Mucosa of rectum (tissue), 2 donors: ENCODE data around the gene LIX1.
"Not testable (repeated sequence)": the region's sequence is repeated elsewhere in the genome, so short reads cannot be mapped to it uniquely, and the experiment has no call there.

Experiments used
- H3K27ac ChIP-seq, 2 donors: one replicate each; pipeline ENCODE4 v1.7.0; 2013; ENCODE audit warnings: inconsistent platforms in 2 of 2, low read depth in 2 of 2, low read length in 2 of 2
- H3K27me3 ChIP-seq, 2 donors: one replicate each; pipeline ENCODE4 v1.7.0; 2013; ENCODE audit warnings: low read length in 2 of 2; ENCODE audit not compliant: control insufficient read depth in 2 of 2, insufficient read depth in 2 of 2
- H3K36me3 ChIP-seq, 2 donors: one replicate each; pipeline ENCODE4 v1.7.0; 2013; ENCODE audit warnings: low read length in 2 of 2; ENCODE audit not compliant: control insufficient read depth in 2 of 2, insufficient read depth in 2 of 2
- H3K4me1 ChIP-seq, 2 donors: one replicate each; pipeline ENCODE4 v1.7.0; 2013; ENCODE audit warnings: low read length in 2 of 2, mild to moderate bottlenecking in 1 of 2; ENCODE audit not compliant: control insufficient read depth in 2 of 2, insufficient read depth in 2 of 2
- H3K4me3 ChIP-seq, 2 donors: one replicate each; pipeline ENCODE4 v1.7.0; 2013; ENCODE audit warnings: low read length in 2 of 2
- H3K9ac ChIP-seq, 2 donors: one replicate each; pipeline ENCODE4 v1.7.0; 2013; ENCODE audit warnings: low read length in 2 of 2, low read depth in 1 of 2, mild to moderate bottlenecking in 1 of 2
- H3K9me3 ChIP-seq, 2 donors: one replicate each; pipeline ENCODE4 v1.7.0; 2013; ENCODE audit warnings: low read length in 2 of 2; ENCODE audit not compliant: control insufficient read depth in 2 of 2
- donor health status: healthy.
- donor health status: Normal muscosa, but diverticular disease.

LIX1 gene

DNA sequence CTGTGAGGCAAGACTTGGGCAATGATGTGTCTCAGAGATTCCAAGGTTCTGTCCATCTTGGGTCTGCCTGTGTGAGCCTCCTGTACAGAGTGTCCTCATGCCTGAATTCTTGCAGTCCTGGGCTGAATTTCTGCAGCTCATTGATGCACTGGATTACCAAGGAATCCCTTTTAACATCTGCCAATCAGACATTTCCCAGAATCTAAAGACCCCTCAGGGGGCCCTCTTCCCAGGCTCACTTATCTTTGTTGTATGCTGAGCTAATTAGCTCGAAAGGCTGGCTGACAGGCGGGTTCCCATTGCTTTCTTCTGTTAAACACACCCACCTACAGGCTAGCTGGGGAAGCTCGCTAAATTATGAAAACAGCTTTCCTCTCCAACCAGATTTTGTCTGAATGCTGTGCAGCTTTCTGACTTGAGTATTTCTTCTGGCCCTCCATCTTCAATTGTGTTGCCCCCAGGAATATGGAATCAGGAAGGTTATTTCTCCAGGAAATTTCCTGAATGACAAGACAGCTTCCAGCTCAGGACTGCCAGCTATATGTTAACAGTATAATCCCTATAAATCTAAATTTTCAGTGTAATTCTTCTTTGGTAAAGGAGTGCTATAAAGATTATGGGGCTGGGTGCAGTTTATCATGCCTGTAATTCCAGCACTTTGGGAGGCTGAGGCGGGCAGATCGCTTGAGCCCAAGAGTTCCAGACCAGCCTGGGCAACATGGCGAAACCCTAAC is at the start of gene LIX1:
LIX1 (minus strand) TSS at position 91 of the 734 bp plus-strand sequence; CDS start at position 56, 35 bp downstream.
- Histone ChIP-seq H3K36me3 (no peaks in the 10 kb centered on the region), H3K9ac (no peak within 1 kb of the TSS), H3K27ac (no peak within 1 kb of the TSS), H3K9me3 (no peaks in the 10 kb centered on the region), H3K27me3 (no peaks in the 10 kb centered on the region), H3K4me1 (no peaks in the 10 kb centered on the region), H3K4me3 (no peak within 1 kb of the TSS)

GRCh38 chr5:97191893-97192292 is 49.5 kb upstream of the LIX1 start:
- H3K4me3 ChIP-seq, result no peak overlapping the region
- no peaks in the 10 kb centered on the region for H3K4me1 ChIP-seq
- H3K27ac ChIP-seq, result no peak overlapping the region
- H3K9ac ChIP-seq, result no peak overlapping the region
- H3K9me3 ChIP-seq, result peaks cover 0 to 2% of the 10 kb centered on the region in 2 donors
- no peaks in the 10 kb centered on the region for H3K27me3 ChIP-seq
- no peaks in the 10 kb centered on the region for H3K36me3 ChIP-seq

- H3K4me3 ChIP-seq, H3K27me3 ChIP-seq, H3K9ac ChIP-seq, H3K9me3 ChIP-seq, H3K36me3 ChIP-seq, H3K4me1 ChIP-seq, H3K27ac ChIP-seq: not testable (repeated sequence)
Measured at GRCh38 chr5:97189523-97189922, 47.1 kb upstream of the LIX1 start.

DNA sequence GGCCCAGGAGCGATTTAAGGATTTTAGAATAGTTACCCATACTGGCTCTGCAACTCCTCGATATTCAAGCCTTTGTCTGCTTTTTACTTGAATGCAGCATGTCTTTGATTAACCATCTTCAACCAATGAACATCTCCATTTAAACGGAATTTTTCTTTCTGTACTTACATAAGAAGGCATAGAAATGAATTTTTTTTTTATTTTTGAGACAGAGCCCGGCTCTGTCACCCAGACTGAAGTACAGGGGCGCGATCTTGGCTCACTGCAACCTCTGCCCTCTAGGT is 41.5 kb upstream of the LIX1 start:
- Histone ChIP-seq H3K4me1 (peaks cover 5 to 9% of the 10 kb centered on the region in 2 donors), H3K4me3 (peak overlapping the region; percentile 96 to 99), H3K36me3 (peaks cover 3 to 4% of the 10 kb centered on the region in 2 donors), H3K9ac (peak overlapping the region; percentile 85 to 87), H3K27ac (peak overlapping the region; percentile 91 to 94), H3K27me3 (no peaks in the 10 kb centered on the region), H3K9me3 (no peaks in the 10 kb centered on the region)

GRCh38 chr5:97183100-97183929 is 40.9 kb upstream of the LIX1 start, which contains the start of gene RIOK2:
TSS of gene RIOK2 (minus strand) at chr5:97183247. CDS start at chr5:97183191, 56 bp downstream.
- Histone ChIP-seq H3K27ac (peak within 1 kb of the TSS; percentile 91 to 94), H3K9ac (peak within 1 kb of the TSS; percentile 85 to 87), H3K36me3 (peaks cover 8 to 10% of the 10 kb centered on the region in 2 donors), H3K4me1 (peaks cover 5 to 9% of the 10 kb centered on the region in 2 donors), H3K27me3 (no peaks in the 10 kb centered on the region), H3K9me3 (no peaks in the 10 kb centered on the region), H3K4me3 (peak within 1 kb of the TSS; percentile 96 to 99)

DNA sequence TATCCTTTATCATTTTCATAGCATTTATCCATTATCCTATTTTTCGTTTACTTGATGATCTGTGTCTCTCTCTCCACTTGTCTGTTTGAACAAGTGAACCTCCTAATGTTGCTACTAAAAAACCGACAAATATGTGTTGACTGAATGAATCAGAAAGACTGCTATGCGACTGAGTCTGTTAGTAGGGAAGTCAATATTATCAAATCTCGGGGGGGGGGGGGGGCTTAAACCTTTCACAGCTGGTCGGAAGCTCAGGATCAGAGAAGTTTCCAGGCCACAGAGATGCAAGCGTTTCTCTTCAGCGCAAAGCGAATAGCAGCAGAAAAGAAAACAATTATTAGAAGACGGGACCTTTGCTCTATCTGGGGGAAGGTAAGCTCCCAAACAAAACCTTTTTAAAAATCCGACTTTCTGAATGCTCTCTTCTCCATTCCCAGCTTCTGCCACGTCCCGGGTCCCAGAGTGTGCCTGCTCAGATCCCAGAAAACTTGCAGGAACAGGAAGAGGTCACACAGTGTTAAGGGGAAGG is 40.2 kb upstream of the LIX1 start:
- Histone ChIP-seq H3K4me3 (peak overlapping the region; percentile 96 to 99), H3K9me3 (no peaks in the 10 kb centered on the region), H3K36me3 (peaks cover 13 to 16% of the 10 kb centered on the region in 2 donors), H3K27ac (peak overlapping the region; percentile 91 to 94), H3K27me3 (no peaks in the 10 kb centered on the region), H3K9ac (peak overlapping the region; percentile 85 to 87), H3K4me1 (peaks cover 5 to 9% of the 10 kb centered on the region in 2 donors)

- H3K36me3 ChIP-seq, result peaks cover 18 to 21% of the 10 kb centered on the region in 2 donors
- peak overlapping the region; percentile 96 to 99 for H3K4me3 ChIP-seq
- H3K9me3 ChIP-seq, result no peaks in the 10 kb centered on the region
- no peak overlapping the region for H3K27ac ChIP-seq
- H3K9ac ChIP-seq, result peak overlapping the region; percentile 85 to 87
- no peaks in the 10 kb centered on the region for H3K27me3 ChIP-seq
- H3K4me1 ChIP-seq, result peaks cover 5 to 9% of the 10 kb centered on the region in 2 donors
Measured at GRCh38 chr5:97181856-97182545, 39.6 kb upstream of the LIX1 start.

GRCh38 chr5:97179457-97179856 is 37.0 kb upstream of the LIX1 start:
- H3K9ac ChIP-seq, H3K4me3 ChIP-seq, H3K4me1 ChIP-seq, H3K27me3 ChIP-seq, H3K27ac ChIP-seq, H3K9me3 ChIP-seq: not testable (repeated sequence)
- peaks cover 34 to 45% of the 10 kb centered on the region in 2 donors for H3K36me3 ChIP-seq

DNA sequence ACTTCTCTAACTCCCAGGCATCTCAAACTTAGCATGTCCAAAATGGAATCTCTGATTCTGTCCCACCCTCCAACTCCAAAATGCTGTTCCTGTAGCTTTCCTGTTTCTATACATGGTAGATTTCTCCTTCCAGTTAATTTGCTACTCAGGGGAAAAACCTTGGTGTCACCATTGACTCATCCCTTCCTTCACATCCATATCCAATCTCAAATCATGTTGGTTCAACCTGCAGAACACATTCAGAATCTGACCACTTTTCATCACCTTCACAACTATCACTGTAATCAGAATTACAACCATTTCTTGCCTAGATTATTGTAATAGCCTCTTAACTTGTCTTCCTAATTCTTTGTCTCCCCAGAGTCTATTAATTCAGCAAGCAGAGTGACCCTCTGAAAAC is 29.8 kb upstream of the LIX1 start:
- H3K4me1 ChIP-seq, result no peaks in the 10 kb centered on the region
- H3K9me3 ChIP-seq, result no peaks in the 10 kb centered on the region
- H3K9ac ChIP-seq, result no peak overlapping the region
- H3K4me3 ChIP-seq, result no peak overlapping the region
- H3K27ac ChIP-seq, result no peak overlapping the region
- H3K36me3 ChIP-seq, result peaks cover 63 to 76% of the 10 kb centered on the region in 2 donors
- H3K27me3 ChIP-seq, result no peaks in the 10 kb centered on the region
